Fibroblast of the aortic adventitia (primary cell): ENCODE measurements around the gene RICTOR. TPM values are rescaled to one million over a fixed set of nuclear protein-coding genes. Genes with fewer than 3 reads are reported as not detected.

ENCODE experiments used
- DNase-seq: peaks from one replicate; pipeline ENCODE4 v3.0.0-alpha.2; 2010; ENCODE audit warnings: low read depth
- H3K4me3 ChIP-seq: 2 replicates; pipeline ENCODE4 v1.5.1; 2011; ENCODE audit warnings: low read depth, mild to moderate bottlenecking, control low read depth, low read length, moderate library complexity
- total RNA-seq: library from RNA; depleted of rRNA; stranded (reverse); fragments of >200 nt; gene quantifications from 2 replicates; pipeline ENCODE4 v1.2.3, GENCODE V29; 2012; ENCODE audit warnings: low replicate concordance
- TF ChIP-seq, protein P1 (sequence below): IDR thresholded peaks from 2 replicates; pipeline ENCODE4 v1.5.1; 2011; ENCODE audit warnings: mild to moderate bottlenecking, low read length, control low read depth, inconsistent platforms; ENCODE audit not compliant: insufficient read depth

The RICTOR gene
- total RNA-seq, 1 donor = 55.0 TPM

DNA sequence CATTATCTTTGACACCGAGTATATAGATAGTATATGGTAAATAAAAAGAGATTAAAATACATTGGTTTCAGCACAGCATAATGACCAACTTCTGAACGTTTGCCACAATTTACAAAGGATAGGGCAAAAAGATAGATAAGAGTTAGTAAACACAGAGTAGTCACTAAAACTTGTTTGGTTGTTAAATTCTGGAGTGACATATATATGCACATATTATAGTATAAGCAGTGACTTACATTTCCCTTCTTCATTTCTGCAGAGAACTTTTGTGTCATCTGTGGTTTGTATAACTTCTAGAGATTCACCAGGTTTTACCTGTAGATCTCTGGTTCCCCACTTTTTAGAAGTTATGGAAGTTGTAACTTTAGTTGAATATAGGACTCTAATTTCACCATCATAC, 44.4 kb upstream of the RICTOR start:
- H3K4me3 ChIP-seq = no peak overlapping the region
- TF ChIP-seq, protein P1, sequence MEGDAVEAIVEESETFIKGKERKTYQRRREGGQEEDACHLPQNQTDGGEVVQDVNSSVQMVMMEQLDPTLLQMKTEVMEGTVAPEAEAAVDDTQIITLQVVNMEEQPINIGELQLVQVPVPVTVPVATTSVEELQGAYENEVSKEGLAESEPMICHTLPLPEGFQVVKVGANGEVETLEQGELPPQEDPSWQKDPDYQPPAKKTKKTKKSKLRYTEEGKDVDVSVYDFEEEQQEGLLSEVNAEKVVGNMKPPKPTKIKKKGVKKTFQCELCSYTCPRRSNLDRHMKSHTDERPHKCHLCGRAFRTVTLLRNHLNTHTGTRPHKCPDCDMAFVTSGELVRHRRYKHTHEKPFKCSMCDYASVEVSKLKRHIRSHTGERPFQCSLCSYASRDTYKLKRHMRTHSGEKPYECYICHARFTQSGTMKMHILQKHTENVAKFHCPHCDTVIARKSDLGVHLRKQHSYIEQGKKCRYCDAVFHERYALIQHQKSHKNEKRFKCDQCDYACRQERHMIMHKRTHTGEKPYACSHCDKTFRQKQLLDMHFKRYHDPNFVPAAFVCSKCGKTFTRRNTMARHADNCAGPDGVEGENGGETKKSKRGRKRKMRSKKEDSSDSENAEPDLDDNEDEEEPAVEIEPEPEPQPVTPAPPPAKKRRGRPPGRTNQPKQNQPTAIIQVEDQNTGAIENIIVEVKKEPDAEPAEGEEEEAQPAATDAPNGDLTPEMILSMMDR = no peak
- DNase-seq = no peak

DNA sequence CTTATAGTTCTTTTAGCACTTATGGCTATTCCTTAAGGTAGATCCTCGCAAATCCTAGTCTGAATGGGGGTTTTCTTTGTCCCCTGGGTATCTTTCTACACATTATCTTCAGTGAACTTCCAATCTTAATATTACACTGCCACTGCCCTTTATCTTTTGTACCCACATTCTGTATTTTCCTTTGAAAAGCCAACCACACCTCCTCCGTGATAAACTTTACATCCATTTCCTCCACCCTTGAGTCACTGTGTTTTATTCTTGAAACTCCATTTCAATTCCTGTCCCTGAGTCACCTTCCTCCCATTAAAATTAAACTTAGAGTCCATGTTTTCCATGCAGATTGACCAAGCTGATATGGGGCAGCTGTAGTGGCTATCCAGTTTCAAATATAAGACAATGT, 43.2 kb upstream of the RICTOR start:
- DNase-seq = no peak
- TF ChIP-seq, protein P1 = no peak
- no peak overlapping the region for H3K4me3 ChIP-seq

DNA sequence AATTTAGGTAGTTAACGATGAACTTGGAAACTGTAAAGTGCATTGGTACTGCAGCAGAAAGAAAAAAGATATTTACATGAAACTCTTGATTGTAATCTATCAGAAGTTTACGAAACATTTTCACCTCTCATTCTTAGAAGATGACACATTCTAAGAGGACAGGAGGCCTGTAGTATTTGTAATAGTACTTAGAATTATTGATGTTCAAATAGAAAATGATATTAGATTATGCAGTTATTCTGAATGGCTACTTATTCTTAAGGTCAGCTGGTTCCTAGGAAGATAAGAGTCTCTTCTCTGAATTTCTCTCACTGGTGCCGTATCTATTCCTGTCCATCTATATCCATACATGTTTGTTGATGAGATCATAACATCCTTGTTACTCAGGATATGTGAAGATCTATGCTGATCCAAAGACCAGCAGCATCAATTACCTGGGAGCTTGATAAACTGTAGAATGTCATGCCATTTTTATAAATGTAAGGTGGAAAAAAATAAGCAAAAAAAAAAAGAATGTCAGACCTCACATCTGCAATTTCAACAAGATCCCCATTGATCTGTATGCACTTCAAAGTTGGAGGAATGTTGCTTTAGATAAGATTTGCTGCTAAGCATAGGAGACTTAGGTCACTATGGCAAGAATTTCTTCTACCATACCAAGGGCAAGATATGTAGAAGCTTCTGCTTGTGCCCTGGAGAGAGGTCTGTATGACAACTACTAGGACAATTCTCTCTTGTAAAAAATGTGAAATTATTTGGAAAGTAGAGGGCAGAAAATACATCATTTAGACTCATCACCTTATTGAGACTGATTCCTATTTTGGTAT, 42.4 kb upstream of the RICTOR start:
- TF ChIP-seq, protein P1 = no peak
- H3K4me3 ChIP-seq = no peak overlapping the region
- no peak for DNase-seq

DNA sequence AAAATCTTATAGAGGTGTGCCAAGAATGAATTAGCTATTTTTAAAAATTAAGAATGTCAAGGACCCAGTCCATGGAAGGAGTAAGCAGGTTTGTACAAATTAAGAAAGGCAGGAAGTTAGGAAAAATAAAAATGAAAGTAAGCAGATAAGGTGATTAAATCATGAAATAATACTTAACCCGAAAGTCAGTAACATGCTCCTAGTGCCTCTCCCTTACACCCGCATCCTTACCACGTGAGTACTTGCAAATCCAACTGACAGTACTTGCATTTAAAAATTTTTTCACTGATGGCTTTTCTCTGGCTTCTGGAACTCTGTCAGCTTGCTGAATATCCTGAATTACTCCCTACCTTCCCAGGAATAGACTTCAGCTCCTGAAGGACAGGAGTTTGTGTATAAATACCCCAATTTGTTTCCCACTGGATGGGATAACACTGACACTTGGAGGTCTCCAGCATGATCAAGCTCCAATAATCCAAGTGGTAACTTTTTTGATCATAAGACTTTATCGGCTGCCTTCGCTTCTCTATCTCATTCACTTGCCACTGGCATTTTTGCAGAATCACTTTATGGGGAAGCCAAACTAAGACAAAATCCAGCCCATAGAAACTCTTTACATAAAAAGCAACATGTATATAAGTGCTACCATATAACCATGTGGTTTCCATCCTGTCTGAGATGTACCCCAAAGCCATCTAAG, 41.6 kb upstream of the RICTOR start:
- peak; percentile 26 for DNase-seq
- H3K4me3 ChIP-seq = no peak overlapping the region
- TF ChIP-seq, protein P1 = no peak

DNA sequence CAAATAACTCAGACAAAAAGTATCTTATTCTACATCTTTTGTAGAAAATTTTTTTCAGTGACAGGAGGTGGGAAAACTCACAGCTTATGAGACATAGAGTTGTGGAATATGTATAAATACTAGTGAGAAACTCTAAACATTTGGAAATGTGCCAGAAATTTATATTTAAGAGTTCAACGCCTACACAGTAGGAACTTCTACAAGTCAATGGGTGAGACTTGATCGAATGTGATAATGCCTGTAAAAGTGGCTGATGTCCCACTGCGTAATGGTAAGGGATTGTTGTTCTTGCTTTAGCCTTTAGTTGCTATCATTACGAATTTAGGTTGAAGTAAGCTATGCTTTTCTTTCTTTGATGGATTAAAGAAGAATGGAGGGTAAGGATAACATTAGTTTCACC, 40.0 kb upstream of the RICTOR start:
- TF ChIP-seq, protein P1 = no peak
- DNase-seq = no peak

DNA sequence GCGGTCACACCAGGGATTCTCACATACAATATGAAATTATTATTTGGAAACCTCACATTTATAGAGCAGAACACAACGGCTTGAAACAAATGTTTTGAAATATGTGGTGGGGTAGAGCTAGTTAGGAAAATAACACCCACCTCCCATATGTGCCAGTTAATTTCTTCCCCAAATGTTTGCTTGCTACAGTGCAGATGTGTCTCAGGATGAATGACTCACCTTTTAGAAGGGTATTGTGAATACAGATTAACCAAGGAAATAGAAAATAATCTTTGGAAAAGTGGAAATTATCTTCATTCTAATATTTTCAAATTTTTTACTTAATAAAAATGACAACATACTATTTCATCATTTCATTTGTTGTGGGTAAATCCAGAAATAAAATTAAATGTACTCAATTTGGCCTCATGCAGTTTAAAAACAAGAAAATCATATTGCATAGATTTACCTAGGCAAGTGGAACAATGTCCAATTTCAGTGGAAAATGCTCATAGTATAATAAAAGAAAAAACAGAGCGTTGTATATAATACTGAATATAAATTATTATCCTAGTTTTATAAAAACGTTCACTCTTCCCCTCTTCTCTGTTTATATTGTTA, 39.3 kb upstream of the RICTOR start:
- DNase-seq = no peak
- H3K4me3 ChIP-seq = no peak overlapping the region
- TF ChIP-seq, protein P1 = no peak

More for the DNA sequence above, 40.0 kb upstream of the RICTOR start:
- H3K4me3 ChIP-seq = no peak overlapping the region
